AG04449 (cell line): Measurements from ENCODE around the gene MRTFA.

Experiments
- CTCF ChIA-PET: fragments of 350-600 bp; formaldehyde crosslinking; extraction: SDS; loops from one replicate; lab custom pipeline; 2021; ENCODE audit warnings: antibody characterized with exemption; lab: Yijun Ruan, JAX
- POLR2A ChIA-PET: fragments of 400-600, 350-600 bp; formaldehyde crosslinking; extraction: SDS; loops from one replicate; lab custom pipeline; 2020; ENCODE audit warnings: antibody characterized with exemption, inconsistent platforms; lab: Yijun Ruan, JAX
- DNase-seq: peaks from one replicate; pipeline ENCODE4 v3.0.0-alpha.2; 2010; ENCODE audit warnings: low read depth, low spot score
- H3K4me3 ChIP-seq: 2 replicates; pipeline ENCODE4 v1.5.1; 2011; ENCODE audit warnings: low read depth, mild to moderate bottlenecking, control low read depth, low read length
- CTCF ChIP-seq: IDR thresholded peaks from one replicate; pipeline ENCODE4 v1.5.1; 2011; ENCODE audit warnings: mild to moderate bottlenecking, moderate library complexity, low read length, control low read depth, inconsistent platforms; ENCODE audit not compliant: insufficient read depth; ENCODE audit errors: missing control alignments

MRTFA gene

GRCh38 chr22:40404251-40405177 is 232.0 kb downstream of the MRTFA start:
- ChIA-PET CTCF (interaction anchor here (1.4 to 2.3 kb wide), 2 partner anchors 11 to 241 kb away, joined by 3 to 5 read pairs; no protein-coding TSS in a partner anchor), POLR2A (no interaction called here)
- TF ChIP-seq CTCF, result no peak
- H3K4me3 ChIP-seq, result no peak overlapping the region
- no peak for DNase-seq

DNA sequence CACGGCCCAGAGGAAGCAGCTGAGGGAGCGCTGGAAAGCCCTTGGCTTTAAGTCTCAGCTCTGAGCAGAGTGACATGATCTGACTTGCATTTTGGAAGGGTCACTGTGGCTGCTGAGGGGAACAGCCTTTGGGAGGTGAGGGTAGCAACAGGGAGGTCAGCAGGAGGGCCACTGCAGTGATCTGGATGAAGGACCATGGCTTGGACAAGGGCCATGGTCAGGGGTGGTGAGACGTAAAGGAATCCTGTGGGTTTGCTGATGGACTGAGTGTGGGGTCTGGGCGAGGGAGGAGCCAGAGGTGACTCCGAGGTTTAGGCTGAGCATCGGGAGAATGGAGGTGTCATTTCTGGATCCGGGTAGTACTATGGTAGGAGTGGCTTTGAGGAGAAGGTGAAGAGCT is 232.9 kb downstream of the MRTFA start:
- CTCF ChIA-PET, result interaction anchor here (2.3 kb wide), 1 partner anchor 242 kb away, joined by 5 read pairs; no protein-coding TSS in a partner anchor
- POLR2A ChIA-PET, result no interaction called here
- no peak for DNase-seq
- H3K4me3 ChIP-seq, result no peak overlapping the region
- no peak for TF ChIP-seq CTCF

DNA sequence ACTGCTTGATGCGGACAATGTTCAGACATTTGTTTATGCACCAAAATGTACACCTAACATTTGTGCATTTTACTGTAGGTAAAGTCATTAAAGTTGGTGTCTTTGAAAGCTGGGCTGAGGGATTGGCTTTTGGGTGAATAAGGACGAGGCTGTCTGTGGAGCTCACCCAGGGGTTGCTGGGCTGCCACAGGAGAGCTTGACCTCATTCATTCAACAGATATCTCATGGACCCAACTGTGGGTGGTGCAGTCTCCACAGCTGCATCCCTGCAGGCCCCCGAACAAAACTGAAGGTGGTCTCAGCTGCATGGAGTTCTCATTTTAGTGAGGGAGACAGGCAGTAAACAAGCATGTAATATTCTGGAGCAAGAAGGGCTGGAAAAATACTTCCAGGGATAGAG is 233.4 kb downstream of the MRTFA start:
- ChIA-PET CTCF (no interaction called here), POLR2A (no interaction called here)
- TF ChIP-seq CTCF, result no peak
- no peak for DNase-seq
- no peak overlapping the region for H3K4me3 ChIP-seq

GRCh38 chr22:40401981-40402406 is 234.5 kb downstream of the MRTFA start:
- TF ChIP-seq CTCF, result no peak
- H3K4me3 ChIP-seq, result no peak overlapping the region
- no peak for DNase-seq
- POLR2A ChIA-PET, result no interaction called here
- CTCF ChIA-PET, result no interaction called here

DNA sequence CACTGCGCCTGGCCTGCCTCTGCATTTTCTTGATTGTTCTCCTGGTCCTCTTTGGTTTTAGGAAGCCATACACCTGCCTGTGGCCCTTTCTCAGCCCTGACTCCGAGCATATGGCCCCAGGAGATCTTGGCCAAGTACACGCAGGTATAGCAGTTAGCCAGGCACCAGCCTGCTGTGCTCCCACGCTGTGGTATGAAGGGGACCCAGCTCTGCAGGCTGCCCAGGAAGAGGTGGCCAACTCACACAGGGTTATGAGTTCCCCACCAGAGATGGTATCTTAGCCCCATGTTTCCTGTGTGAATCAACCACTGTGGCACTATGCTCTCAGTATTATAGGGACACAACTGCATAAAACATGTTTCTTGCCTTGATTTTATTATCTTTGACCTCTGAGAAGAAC is 235.0 kb downstream of the MRTFA start:
- ChIA-PET CTCF (no interaction called here), POLR2A (no interaction called here)
- no peak for DNase-seq
- H3K4me3 ChIP-seq, result no peak overlapping the region
- no peak for TF ChIP-seq CTCF

- no peak for TF ChIP-seq CTCF
- DNase-seq, result no peak
- ChIA-PET CTCF (interaction anchor here (2.1 kb wide), 1 partner anchor 246 kb away, joined by 6 read pairs; no protein-coding TSS in a partner anchor), POLR2A (interaction anchor here (0.6 to 1.0 kb wide), 2 partner anchors 9 to 16 kb away, joined by 3 read pairs; no protein-coding TSS in a partner anchor)
- H3K4me3 ChIP-seq, result no peak overlapping the region
These were observed 236.4 kb downstream of the MRTFA start for GRCh38 chr22:40400159-40400558.
